ENCODE results near the gene PLAGL2.

GRCh38 chr20:32241807-32242206, 34.3 kb upstream of the PLAGL2 start:
- TF ChIP-seq DPF2 (IDR thresholded peaks at IDR 0.05) (no peak), ELK1 (CRISPR knock-in tag; IDR thresholded peaks at IDR 0.05) (no peak), SMAD2 (IDR thresholded peaks at IDR 0.05; ENCODE audit: low read depth, low read length) (no peak), MTA3 (IDR thresholded peaks at IDR 0.05; ENCODE audit: borderline replicate concordance) (no peak)
